ENCODE measurements around the gene EIPR1.

DNA sequence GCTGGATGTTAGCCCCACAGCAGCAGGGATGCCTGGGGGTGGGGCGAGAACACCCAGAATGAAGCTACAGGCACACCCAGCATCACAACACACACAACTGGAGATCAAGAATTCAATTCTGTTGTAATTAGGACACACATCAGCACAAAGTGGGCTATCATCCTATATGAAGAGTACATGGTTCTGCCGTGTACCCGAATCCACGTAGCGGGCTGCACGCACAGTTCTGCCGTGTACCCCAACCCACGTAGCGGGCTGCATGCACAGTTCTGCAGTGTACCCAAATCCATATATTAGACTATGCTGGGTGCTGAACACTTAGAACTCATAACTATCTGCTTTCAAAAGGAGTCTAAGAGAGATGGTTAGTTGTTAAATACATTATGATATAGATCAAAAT lies 86.5 kb downstream of the EIPR1 start:
- TF ChIP-seq CTCF (conservative IDR thresholded peaks at IDR 0.05 in 1 of 2, IDR thresholded peaks at IDR 0.05 in 1 of 2; ENCODE audit: extremely low read depth in 1 of 2, insufficient read depth in 1 of 2, low read depth in 1 of 2, low read length in 2 of 2) = no peak
- TF ChIP-seq EZH2 (IDR thresholded peaks at IDR 0.05; ENCODE audit: borderline replicate concordance, low read length) = no peak

Data from mammary epithelial cell (primary cell).